HEK293 (cell line): ENCODE measurements around the gene CDK2AP2.
A peak's percentile ranks its signal among the peaks of the same experiment; 100 is the strongest.

Source experiments
- CTCF ChIA-PET: fragments of 350-600 bp; formaldehyde crosslinking; extraction: SDS; loops from one replicate; lab custom pipeline; 2021; ENCODE audit warnings: antibody characterized with exemption; lab: Yijun Ruan, JAX
- POLR2A ChIA-PET: fragments of 300-600 bp; formaldehyde crosslinking; extraction: SDS; loops from one replicate; lab custom pipeline; 2020; ENCODE audit warnings: antibody characterized with exemption, inconsistent platforms; lab: Yijun Ruan, JAX
- H3K27ac ChIP-seq: fragments of 200-500 bp; sonication (Bioruptor generic); 2 replicates; pipeline ENCODE4 v1.5.1; 2014; ENCODE audit warnings: low read depth, low read length, control low read depth, inconsistent platforms; ENCODE audit errors: extremely low read depth
- H3K36me3 ChIP-seq, 2 experiments: fragments of 200-500 bp in 1 of 2; sonication (Bioruptor generic) in 1 of 2; 1 replicate in 1 of 2; 2 replicates in 1 of 2; pipeline ENCODE4 v1.5.1; 2014 to 2017; ENCODE audit warnings: inconsistent platforms in 2 of 2, low read length in 2 of 2; ENCODE audit not compliant: control insufficient read depth in 2 of 2, insufficient read depth in 1 of 2
- H3K4me1 ChIP-seq: fragments of 200-500 bp; sonication (Bioruptor generic); 2 replicates; pipeline ENCODE4 v1.5.1; 2014; ENCODE audit warnings: mild to moderate bottlenecking, low read length, inconsistent platforms; ENCODE audit not compliant: control insufficient read depth, insufficient read depth
- H3K4me3 ChIP-seq: 2 replicates; pipeline ENCODE4 v1.5.1; 2011; ENCODE audit warnings: low read depth, mild to moderate bottlenecking, control low read depth, low read length, moderate library complexity
- H3K9me3 ChIP-seq: fragments of 200-500 bp; sonication (Bioruptor generic); 2 replicates; pipeline ENCODE4 v1.5.1; 2014; ENCODE audit warnings: low read depth, low read length, inconsistent platforms; ENCODE audit not compliant: control insufficient read depth, insufficient read depth
- GLI2 ChIP-seq: fragments of 450-650 bp; formaldehyde crosslinking; IDR thresholded peaks from 2 replicates; pipeline ENCODE4; 2017; ENCODE audit warnings: missing biosample characterization, missing genetic modification characterization, low read depth, borderline replicate concordance
- KLF1 ChIP-seq: fragments of 450-650 bp; formaldehyde crosslinking; IDR thresholded peaks from 2 replicates; pipeline ENCODE4 v1.5.1; 2016; ENCODE audit warnings: missing biosample characterization, missing genetic modification characterization
- KLF7 ChIP-seq: fragments of 450-650 bp; formaldehyde crosslinking; IDR thresholded peaks from 2 replicates; pipeline ENCODE4 v1.5.1; 2016; ENCODE audit warnings: missing biosample characterization, missing genetic modification characterization, borderline replicate concordance
- KLF8 ChIP-seq: fragments of 450-650 bp; formaldehyde crosslinking; IDR thresholded peaks from 2 replicates; pipeline ENCODE4 v1.5.1; 2016; ENCODE audit warnings: missing biosample characterization, missing genetic modification characterization
- KLF9 ChIP-seq: fragments of 450-650 bp; formaldehyde crosslinking; IDR thresholded peaks from 2 replicates; pipeline ENCODE4 v1.5.1; 2016; ENCODE audit warnings: missing biosample characterization, missing genetic modification characterization, low read depth
- YY1 ChIP-seq: fragments of 450-650 bp; formaldehyde crosslinking; IDR thresholded peaks from 2 replicates; pipeline ENCODE4 v1.5.1; 2018; ENCODE audit warnings: missing biosample characterization, missing genetic modification characterization
- YY2 ChIP-seq: fragments of 450-650 bp; formaldehyde crosslinking; IDR thresholded peaks from 2 replicates; pipeline ENCODE4 v1.5.1; 2016; ENCODE audit warnings: missing biosample characterization, missing genetic modification characterization
- ZBTB21 ChIP-seq: fragments of 450-650 bp; formaldehyde crosslinking; IDR thresholded peaks from 2 replicates; pipeline ENCODE4 v1.5.1; 2017; ENCODE audit warnings: missing biosample characterization, missing genetic modification characterization
- ZEB2 ChIP-seq: fragments of 450-650 bp; formaldehyde crosslinking; IDR thresholded peaks from 2 replicates; pipeline ENCODE4 v1.5.1; 2016; ENCODE audit warnings: missing biosample characterization, missing genetic modification characterization
- ZNF10 ChIP-seq: fragments of 450-650 bp; formaldehyde crosslinking; IDR thresholded peaks from 2 replicates; pipeline ENCODE4 v1.5.1; 2017; ENCODE audit warnings: missing biosample characterization, missing genetic modification characterization
- ZNF155 ChIP-seq: fragments of 450-650 bp; formaldehyde crosslinking; IDR thresholded peaks from 2 replicates; pipeline ENCODE4 v1.5.1; 2016; ENCODE audit warnings: missing biosample characterization, missing genetic modification characterization
- ZNF19 ChIP-seq: fragments of 450-650 bp; formaldehyde crosslinking; IDR thresholded peaks from 2 replicates; pipeline ENCODE4; 2016; ENCODE audit warnings: missing biosample characterization, missing genetic modification characterization, low read depth
- ZNF2 ChIP-seq: fragments of 450-650 bp; formaldehyde crosslinking; IDR thresholded peaks from 2 replicates; pipeline ENCODE4 v1.5.1; 2016; ENCODE audit warnings: missing biosample characterization, missing genetic modification characterization
- ZNF202 ChIP-seq: fragments of 450-650 bp; formaldehyde crosslinking; IDR thresholded peaks from 2 replicates; pipeline ENCODE4 v1.5.1; 2016; ENCODE audit warnings: missing biosample characterization, missing genetic modification characterization, borderline replicate concordance
- ZNF266 ChIP-seq: fragments of 450-650 bp; formaldehyde crosslinking; IDR thresholded peaks from 2 replicates; pipeline ENCODE4 v1.5.1; 2016; ENCODE audit warnings: missing biosample characterization, missing genetic modification characterization, low read depth
- ZNF426 ChIP-seq: fragments of 450-650 bp; formaldehyde crosslinking; IDR thresholded peaks from 2 replicates; pipeline ENCODE4 v1.5.1; 2017; ENCODE audit warnings: missing biosample characterization, missing genetic modification characterization, mild to moderate bottlenecking, inconsistent platforms, moderate library complexity
- ZNF521 ChIP-seq: fragments of 450-650 bp; formaldehyde crosslinking; IDR thresholded peaks from 2 replicates; pipeline ENCODE4 v1.5.1; 2017; ENCODE audit warnings: missing biosample characterization, mild to moderate bottlenecking, missing genetic modification characterization
- ZNF530 ChIP-seq: fragments of 450-650 bp; formaldehyde crosslinking; IDR thresholded peaks from 2 replicates; pipeline ENCODE4 v1.5.1; 2016; ENCODE audit warnings: low read depth, missing biosample characterization, missing genetic modification characterization
- ZNF585B ChIP-seq: fragments of 450-650 bp; formaldehyde crosslinking; IDR thresholded peaks from 2 replicates; pipeline ENCODE4 v1.5.1; 2016; ENCODE audit warnings: missing biosample characterization, missing genetic modification characterization
- ZNF629 ChIP-seq: fragments of 450-650 bp; formaldehyde crosslinking; IDR thresholded peaks from 2 replicates; pipeline ENCODE4 v1.5.1; 2017; ENCODE audit warnings: missing biosample characterization, missing genetic modification characterization
- ZNF664 ChIP-seq: fragments of 450-650 bp; formaldehyde crosslinking; IDR thresholded peaks from 2 replicates; pipeline ENCODE4 v1.5.1; 2016; ENCODE audit warnings: missing biosample characterization, missing genetic modification characterization
- ZNF768 ChIP-seq: fragments of 450-650 bp; formaldehyde crosslinking; IDR thresholded peaks from 2 replicates; pipeline ENCODE4 v1.5.1; 2018; ENCODE audit warnings: missing biosample characterization, mild to moderate bottlenecking, missing genetic modification characterization

The CDK2AP2 gene

DNA sequence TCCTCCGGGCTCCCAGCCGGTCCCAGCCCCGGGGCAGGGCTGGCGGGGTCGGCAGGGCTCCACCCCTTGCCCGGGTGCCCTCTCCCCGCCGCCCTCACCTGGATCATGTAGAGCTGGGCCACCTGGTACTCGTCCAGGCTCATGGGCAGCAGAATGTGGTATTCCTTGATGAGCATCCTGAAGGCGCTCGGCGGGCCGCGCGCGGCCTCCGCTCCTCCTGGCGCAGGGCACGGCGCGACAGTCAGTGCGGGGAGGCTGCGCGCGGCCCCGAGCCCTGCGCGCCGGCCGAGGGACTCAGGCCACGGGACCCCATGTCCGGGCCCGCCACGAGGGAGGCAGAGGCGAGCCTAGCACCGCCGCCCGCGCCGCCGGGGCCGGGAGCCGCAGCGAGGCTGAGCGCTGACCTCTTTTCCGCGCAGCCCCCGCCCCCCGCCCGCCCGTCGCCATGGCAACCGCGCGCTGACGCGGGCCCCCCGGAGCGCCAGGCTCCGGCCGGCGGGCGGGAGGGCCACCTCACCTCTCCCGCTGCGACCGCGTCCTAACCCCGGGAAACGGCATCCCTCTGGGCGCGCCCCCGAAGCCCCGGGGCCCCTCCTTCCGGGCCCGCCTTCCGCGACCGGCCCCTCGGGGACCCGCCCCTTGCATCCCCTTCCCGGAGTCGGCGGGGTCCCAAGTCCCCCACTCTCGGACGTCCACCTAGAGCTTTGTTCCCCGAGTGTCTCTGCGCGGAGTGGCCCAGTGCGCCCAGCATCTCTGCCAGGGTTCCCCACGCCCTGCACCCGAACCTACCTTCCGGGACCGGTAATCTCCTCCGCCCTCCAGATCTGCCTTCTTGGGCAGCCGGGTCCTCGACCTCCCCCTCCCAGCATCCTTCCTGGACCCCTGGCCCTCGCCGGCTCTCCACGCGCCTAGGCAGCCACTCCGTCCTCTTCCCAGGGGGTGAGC lies 3.7 kb downstream of the CDK2AP2 start (continued):
- TF ChIP-seq ZNF530 (no peak), ZNF2 (tag by site-specific recombination) (peak; percentile 35; the same call in 1 of the 2 replicates), ZNF521 (no peak), ZNF155 (tag by site-specific recombination) (no peak), ZNF19 (tag by site-specific recombination) (no peak), YY2 (tag by site-specific recombination) (no peak), KLF8 (tag by site-specific recombination) (peak; percentile 37), KLF7 (tag by site-specific recombination) (no peak), ZNF585B (tag by site-specific recombination) (0 out of 2 replicates have a peak, but pooled peaks have one; percentile 8), ZNF629 (tag by site-specific recombination) (peak; percentile 37; the same call in 1 of the 2 replicates), ZEB2 (tag by site-specific recombination) (peak; percentile 61; the same call in 1 of the 2 replicates), ZNF266 (tag by site-specific recombination) (no peak), KLF9 (tag by site-specific recombination) (peak; percentile 50; the same call in 1 of the 2 replicates)
- TF ChIP-seq, all 188 proteins: peak for 23

DNA sequence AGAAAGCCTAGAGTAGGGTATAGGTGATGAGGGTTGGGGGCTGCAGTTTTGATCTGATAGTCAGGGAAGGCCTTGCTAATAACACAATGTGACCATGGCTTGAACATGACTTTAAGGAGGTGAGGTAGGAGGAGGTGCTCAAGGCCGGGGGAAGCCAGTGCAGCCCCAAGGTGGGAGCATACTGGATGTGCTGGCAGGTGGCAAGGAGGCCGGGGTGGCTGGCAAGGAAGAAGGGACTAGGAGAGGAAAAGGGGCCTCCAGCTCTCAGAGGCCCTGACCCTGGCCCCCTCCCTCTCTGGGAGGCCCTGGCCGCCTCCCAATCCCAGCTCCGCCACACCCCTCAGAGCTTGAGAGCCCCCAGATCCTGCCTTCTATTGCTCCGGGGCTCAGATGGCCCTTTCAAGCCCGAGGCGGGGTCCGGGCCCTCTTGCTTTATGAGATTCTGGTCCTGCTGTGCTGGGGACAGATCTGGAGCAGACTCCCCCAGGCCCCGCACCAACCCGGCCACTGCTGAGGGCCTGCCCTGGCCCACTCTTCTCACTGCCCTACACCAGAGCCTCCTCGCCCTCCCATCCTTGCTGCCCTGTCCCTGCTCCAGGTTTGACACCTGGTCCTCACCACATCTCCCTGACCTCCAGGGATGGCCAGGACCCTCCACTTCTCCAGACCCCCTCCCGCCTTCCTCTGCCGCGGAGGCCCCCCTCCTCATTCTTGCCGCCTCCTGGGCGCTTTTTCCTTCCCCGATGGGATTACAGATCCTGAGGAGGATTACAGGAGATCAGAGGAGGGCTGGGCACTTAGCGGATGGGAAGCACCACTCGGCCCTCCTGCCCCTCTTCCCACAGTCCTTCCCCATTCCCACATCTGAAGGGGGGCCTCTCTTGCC lies 4.6 kb downstream of the CDK2AP2 start:
- no peaks in the 10 kb centered on the region for H3K9me3 ChIP-seq
- TF ChIP-seq ZNF10 = peak; percentile 84
- TF ChIP-seq ZNF202 = no peak
- CTCF ChIA-PET = interaction anchor here (0.6 to 0.7 kb wide), 2 partner anchors 44 to 151 kb away, joined by 3 to 4 read pairs; no protein-coding TSS in a partner anchor
- H3K4me1 ChIP-seq = no peaks in the 10 kb centered on the region
- H3K36me3 ChIP-seq = peaks cover 0 to 48% of the 10 kb centered on the region in 2 experiments; a peak in 1 of 3 replicates
- POLR2A ChIA-PET = interaction anchor here (2.2 kb wide), 1 partner anchor 102 kb away, joined by 12 read pairs; the partner anchor contains the start of gene PPP1CA
- H3K4me3 ChIP-seq = peak overlapping the region; percentile 61
- H3K27ac ChIP-seq = no peak overlapping the region

DNA sequence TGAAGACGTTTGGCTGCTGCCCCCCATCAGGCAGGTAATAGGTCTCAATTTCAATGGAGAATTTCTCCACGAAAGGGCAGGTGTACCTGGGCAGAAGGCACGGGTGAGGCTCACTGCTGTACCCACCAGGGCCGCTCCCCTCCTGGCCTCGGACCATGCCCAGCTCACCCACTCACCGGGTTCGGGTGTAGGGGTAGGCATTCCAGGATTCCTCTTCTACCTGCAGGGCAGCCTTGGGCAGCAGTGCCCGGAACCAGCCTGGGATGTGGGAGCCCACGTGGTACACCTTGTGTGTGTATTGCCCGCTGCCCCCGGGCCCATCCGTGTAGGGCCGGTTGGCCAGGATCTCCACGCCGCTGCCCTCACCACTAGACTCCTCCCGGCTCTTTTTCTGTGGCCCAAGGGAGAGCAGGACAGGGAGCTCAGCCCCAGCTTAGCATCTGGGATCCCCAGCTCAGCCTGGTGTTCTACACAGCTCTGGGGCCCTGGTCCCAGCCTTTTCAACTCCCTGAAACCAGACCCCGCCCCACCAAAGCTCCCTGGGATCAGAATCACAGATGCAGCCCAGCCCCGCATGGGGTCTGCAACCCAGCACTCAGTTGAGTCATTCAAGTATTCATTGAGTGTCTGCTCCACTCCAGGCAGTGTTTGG lies 5.5 kb downstream of the CDK2AP2 start:
- CTCF ChIA-PET = interaction anchor here (0.6 to 0.8 kb wide), 2 partner anchors 9 to 44 kb away, joined by 3 to 4 read pairs; no protein-coding TSS in a partner anchor
- no peaks in the 10 kb centered on the region for H3K9me3 ChIP-seq
- POLR2A ChIA-PET = no interaction called here
- H3K4me1 ChIP-seq = no peaks in the 10 kb centered on the region
- H3K27ac ChIP-seq = no peak overlapping the region
- peaks cover 0 to 57% of the 10 kb centered on the region in 2 experiments; a peak in 1 of 3 replicates for H3K36me3 ChIP-seq
- H3K4me3 ChIP-seq = no peak overlapping the region
- TF ChIP-seq KLF1 (tag by site-specific recombination) (no peak), ZNF426 (tag by site-specific recombination) (no peak), GLI2 (tag by site-specific recombination) (no peak), ZBTB21 (no peak), ZNF664 (tag by site-specific recombination) (no peak), YY1 (tag by site-specific recombination) (no peak), ZNF768 (no peak)
- TF ChIP-seq, all 188 proteins: peak for 0
